Suppressor macrophage treated with lipopolysaccharide for 4 hours (primary cell): Measurements from ENCODE around the gene ATF7.

Source experiments
- DNase-seq: peaks from one replicate; pipeline ENCODE4 v3.0.0-alpha.2; 2020

Gene ATF7

GRCh38 chr12:53516758-53517455 is 109.3 kb downstream of the ATF7 start:
- no peak for DNase-seq

DNA sequence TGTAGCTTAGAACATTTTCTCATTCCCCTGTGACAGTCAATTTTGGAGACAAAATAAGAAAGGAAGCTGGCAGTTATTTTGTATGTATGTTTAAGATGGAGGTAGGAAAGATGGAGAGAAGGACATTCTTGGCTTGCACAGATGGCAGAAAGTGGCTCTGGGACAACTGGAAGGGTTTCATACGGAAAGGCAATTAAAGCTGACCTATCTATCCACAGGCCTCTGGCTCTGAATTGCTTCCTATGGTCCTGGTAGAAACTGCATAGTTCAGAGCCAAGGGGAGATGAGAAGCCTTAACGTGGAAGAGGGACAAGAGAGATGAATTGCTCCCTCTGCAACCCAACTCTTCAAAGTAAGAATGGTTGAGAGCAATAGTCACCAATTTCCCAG is 110.9 kb downstream of the ATF7 start:
- DNase-seq: no peak

DNA sequence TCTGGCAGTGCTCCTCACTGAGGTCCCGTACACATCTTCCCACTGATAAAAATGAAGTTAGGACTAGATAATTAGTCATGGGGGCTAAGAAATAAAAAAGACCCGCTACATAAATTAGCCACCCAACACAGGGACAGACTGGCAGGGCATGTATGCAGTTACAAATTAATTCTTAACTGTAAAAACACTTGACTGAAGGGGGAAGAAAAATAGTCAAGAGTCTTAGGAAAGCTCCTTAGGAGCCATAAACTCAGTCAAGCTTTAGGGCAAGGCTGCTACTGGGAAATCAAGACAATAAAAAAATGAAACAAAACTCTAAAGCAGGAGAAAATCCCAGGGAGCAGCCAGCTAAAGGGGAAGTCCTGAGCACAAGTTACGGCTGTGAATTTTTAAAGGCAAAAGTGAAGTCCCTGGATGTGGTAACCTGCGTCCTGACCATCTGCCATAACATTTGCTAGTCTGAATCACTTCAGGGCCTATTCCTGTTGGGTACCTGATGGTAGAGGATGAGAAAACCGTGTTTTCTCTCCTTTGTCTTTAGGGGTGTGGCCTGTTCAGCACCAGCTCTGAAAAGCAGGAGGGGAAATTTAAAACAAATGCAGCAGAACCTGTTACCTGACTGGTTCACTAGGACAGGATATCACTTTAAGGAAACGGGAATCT is 111.4 kb downstream of the ATF7 start:
- no peak for DNase-seq

DNA sequence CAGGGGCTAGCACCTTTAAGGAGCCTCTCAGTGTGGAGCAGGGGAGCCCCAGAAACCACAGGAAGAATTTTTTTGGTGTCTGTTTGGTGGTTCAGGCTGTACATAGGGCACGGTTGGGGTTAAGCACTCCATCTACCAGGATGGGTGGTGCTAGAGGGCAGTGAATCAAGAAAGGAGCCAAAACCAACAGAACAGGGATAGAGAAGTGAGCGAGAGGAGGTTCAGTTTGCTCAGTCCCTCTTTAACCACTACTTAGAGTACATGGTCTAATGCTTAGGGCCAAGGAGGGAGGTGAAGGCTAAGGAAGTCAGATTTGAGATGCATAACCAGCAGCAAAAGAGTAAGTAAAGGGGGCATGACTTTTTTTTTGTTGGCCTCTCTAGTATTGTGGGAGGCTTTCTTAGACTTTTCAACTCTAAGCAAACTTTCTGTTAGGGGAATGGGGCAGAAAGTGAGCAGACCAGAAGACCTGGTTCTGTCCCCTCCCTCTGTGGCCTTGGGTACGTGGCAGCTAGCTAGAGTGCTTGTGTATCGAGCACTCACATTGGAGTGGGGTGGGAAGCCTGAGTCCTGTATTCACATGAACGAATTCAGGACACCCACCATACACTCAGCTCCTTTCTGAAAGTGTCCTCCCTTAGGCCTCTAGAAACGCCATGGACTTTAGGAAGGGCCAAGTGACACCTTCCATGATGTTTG is 112.3 kb downstream of the ATF7 start:
- DNase-seq: no peak

DNA sequence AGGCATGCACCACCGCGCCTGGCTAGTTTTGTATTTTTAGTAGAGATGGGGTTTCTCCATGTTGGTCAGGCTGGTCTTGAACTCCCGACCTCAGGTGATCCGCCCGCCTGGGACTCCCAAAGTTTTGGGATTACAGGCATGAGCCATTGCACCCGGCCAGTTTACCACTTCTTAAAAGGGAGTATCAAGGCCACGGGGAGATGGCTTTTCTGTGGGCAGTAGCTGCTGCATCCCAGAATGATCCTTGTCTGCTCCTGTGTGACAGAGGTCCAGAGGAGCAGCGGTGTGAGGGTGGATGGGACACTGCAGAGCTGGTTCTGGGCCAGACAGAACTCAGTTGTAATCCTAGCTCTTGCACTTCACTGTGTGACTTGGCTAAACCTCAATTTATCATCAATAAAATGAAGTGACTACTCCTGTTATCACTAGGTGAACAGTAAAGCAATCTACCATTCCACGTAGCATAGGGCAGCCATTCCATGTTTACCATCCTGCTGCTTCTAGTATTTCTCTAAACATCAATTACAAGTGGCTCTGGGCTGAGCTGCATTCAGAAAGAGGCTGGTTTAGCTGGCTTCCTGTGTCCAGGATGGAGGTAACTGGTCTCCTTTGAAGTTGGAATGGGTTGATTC is 115.9 kb downstream of the ATF7 start:
- DNase-seq: no peak

- DNase-seq: peak; percentile 90
Measured at GRCh38 chr12:53508534-53509170, 117.5 kb downstream of the ATF7 start.

DNA sequence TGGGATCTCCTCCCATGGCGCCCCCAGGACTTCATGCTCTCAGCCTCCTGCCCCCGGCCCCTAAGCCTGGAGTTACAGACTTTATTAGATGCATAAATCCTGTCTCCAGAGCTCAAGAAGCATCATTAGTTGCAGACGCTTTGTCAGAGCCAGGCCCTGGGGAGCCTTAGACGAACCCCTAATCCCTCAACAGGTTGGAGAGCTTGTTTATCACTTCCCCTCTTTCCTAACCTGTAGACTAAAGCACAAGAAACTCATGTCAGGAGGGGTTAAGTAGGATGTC is 118.6 kb downstream of the ATF7 start:
- no peak for DNase-seq

- DNase-seq: no peak
Measured at GRCh38 chr12:53506881-53507602, 119.1 kb downstream of the ATF7 start, which contains the start of gene NPFF. Gene NPFF (minus strand): TSS chr12:53507484. CDS start chr12:53507474, 10 bp downstream.

GRCh38 chr12:53506450-53506785 is 119.8 kb downstream of the ATF7 start:
- no peak for DNase-seq

- DNase-seq: no peak
Measured at GRCh38 chr12:53505555-53506449, 120.4 kb downstream of the ATF7 start.

- peak; percentile 33 for DNase-seq
Measured at GRCh38 chr12:53505086-53505485, 121.1 kb downstream of the ATF7 start.

GRCh38 chr12:53504004-53504920 is 121.9 kb downstream of the ATF7 start:
- DNase-seq: no peak

- DNase-seq: no peak
Measured at GRCh38 chr12:53502983-53503728, 123.0 kb downstream of the ATF7 start.

DNA sequence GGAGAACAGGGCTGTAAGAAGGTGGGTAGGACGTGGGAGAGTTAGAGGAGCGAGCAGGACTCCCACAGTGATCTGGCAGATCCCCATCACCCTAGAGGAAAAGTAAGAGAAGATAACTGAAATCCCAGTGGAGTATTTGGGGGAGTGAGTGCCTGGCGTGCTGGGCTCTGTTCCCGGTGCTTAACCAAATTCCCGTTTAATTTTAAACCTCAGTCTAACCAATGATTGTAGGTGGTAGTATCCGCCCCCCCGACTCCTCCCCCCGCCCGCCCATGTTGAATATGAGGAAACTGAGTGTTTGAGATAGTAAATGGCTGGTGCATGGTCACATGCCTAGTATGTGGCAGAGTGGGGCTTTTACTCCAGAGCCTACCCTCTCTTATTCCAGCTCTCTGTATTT is 123.9 kb downstream of the ATF7 start:
- DNase-seq: no peak

DNA sequence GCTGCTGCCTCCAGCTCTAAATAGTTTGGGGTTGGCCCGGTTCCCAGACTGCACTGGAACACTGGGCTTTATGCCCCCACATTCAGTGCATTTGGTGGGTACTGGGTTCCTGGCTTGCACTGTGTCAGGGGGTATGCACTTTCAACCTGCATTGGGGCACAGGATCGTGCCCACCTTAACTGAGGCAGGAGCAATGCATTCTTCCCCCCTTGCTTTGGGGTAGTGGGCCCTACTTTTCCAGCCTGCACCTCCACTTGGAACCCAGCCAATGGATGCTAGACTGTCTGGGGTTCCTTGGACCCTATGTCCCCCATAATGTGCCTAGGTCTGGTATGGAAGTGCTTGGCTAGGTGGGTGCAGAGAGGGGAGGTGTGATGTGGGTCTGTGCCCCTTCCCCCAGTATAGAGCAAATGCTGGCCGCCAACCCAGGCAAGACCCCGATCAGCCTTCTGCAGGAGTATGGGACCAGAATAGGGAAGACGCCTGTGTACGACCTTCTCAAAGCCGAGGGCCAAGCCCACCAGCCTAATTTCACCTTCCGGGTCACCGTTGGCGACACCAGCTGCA is 124.5 kb downstream of the ATF7 start:
- no peak for DNase-seq

- peak; percentile 99 for DNase-seq
Measured at GRCh38 chr12:53500776-53501614, 125.2 kb downstream of the ATF7 start, which contains the start of gene TARBP2. Gene TARBP2 (plus strand): TSS chr12:53501283. CDS start chr12:53501409, 126 bp downstream.

- peak; percentile 85 for DNase-seq
Measured at GRCh38 chr12:53500142-53500775, 125.9 kb downstream of the ATF7 start.
